ENCODE results near the gene AADACL2.

AADACL2 gene

DNA sequence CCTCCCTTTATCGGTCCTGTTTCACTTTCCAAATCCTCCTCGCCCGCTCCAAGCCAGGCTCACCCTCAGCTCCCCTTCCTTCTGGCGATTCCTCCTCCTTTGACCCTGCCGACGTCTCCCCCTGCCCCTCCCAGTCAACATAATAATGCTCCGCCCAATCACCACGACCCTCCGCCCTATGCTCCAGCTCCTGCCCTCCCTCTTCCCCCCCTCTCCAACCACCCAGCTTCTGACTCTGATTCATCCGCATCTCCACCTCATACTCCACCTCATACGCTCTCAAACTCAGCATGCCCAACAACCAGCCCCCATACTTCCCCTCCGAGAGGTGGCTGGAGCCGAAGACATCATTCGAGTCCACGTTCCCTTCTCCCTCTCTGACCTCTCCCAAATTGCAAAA, 73.1 kb downstream of the AADACL2 start:
- no peak for DNase-seq (ENCODE audit: low read depth)

Measured in fibroblast of the conjunctiva (primary cell).